SU-DHL-6 (cell line): ENCODE data around the gene ANO10.

Experiments
- CTCF ChIP-seq: fragments of 200-600 bp; sonication (generic); IDR thresholded peaks from one replicate; pipeline ENCODE4 v1.5.1; 2017; ENCODE audit warnings: antibody characterized with exemption, mild to moderate bottlenecking, low read length, moderate library complexity; ENCODE audit not compliant: insufficient read depth, poor library complexity, severe bottlenecking
- EZH2phosphoT487 ChIP-seq: fragments of 200-600 bp; sonication (generic), shearing (Covaris generic); conservative IDR thresholded peaks from 2 replicates; pipeline ENCODE4 v1.6.1; 2018; ENCODE audit warnings: mild to moderate bottlenecking, antibody characterized with exemption, low read length, moderate library complexity, mixed read lengths

- TF ChIP-seq CTCF = no peak
- TF ChIP-seq EZH2phosphoT487 = no peak
These were observed 25.7 kb upstream of the ANO10 start for GRCh38 chr3:43647331-43648166.
